ENCODE results near the gene PITPNB.

Gene PITPNB

DNA sequence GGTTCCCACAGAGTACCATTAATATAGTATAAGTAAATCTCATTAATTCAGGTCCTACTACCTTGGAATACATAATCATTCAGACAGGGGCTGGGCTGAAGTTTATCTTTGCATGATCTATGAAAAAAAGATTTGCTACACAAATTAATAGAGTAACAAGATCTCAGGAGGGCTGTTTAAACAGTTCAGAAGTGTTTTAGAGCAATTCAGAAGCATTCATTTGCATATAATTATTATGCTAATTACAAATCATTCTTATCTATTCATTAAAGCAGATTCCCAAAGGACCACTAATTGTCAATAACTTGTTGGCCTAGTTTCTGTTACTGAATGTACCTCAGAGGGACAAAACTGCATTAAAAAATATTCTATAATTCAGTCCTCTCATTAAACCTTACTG lies 40.5 kb downstream of the PITPNB start:
- no peak for DNase-seq

DNA sequence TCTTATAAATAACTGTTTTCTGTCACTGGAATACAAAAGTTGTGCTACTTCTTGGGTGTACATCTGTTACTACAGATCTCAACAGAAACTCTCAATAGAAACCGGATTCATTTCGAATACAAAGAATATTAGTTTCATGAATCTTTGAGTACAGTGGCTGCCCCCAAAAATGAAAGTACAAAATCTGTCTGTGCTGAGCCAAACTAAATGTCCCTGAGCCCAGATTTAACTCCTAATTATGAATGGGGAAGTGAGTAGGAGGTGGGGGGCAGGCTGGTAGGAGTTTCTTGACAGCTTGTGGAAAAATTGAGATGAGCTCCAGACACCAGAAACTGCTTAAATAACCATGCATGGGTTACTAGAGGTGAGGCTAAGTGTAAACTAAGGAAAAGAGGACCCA lies 41.6 kb downstream of the PITPNB start:
- DNase-seq, result no peak

DNA sequence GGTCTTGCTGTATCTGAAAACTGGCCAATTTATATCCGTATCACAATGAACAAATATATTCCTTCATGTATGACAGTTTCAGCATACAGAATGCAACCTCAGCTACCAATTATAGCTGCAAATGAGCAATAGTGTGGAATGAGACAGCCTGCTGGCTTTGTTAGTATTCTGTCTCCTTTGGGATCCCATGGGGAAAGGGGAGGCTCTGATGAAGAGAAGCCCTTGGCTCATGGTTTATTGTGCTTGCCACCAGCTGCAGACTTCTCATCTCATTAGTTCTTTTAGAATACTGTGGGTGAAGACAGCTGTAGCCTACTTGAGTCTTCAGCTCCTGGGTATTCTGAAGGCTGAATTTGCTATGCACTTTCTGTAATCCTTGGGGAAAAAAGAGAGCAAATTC lies 42.4 kb downstream of the PITPNB start:
- DNase-seq, result no peak

DNA sequence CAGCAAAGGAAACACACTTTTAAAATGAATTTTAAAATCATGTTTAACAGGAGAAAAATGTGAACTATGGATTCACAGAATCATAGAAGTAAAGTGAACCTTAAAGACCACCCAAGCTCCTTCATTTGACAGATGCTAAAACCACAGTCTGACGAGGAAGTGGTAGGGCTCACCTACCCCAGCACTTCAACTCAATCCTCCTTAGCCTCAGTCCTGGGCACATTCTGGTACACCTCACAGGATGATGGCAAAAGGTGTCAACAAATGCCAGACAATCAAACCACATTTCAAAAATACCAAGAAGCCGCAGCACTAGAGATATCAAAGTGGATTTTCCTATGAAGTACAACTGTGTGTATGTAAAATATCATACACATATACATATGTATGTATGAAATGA lies 43.1 kb downstream of the PITPNB start:
- DNase-seq, result no peak

DNA sequence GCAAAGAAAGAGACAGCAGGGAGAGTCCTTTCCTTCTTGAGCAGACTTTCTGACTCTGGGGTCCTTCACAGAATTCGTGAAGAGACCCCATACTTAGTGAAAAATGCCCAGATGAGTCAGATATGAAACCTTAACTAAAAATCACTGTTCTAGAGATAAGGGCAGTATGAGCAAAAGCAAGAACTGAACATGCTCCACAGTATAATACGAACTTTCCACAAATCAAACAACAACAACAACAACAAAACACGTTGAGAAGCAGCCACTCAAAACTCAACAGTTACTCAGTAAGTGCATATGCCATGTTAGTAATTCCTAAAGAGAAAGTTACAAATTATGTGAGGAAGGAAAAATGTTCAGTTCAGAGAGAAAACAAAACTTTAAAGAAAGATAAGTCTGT lies 44.3 kb downstream of the PITPNB start:
- DNase-seq, result no peak

DNA sequence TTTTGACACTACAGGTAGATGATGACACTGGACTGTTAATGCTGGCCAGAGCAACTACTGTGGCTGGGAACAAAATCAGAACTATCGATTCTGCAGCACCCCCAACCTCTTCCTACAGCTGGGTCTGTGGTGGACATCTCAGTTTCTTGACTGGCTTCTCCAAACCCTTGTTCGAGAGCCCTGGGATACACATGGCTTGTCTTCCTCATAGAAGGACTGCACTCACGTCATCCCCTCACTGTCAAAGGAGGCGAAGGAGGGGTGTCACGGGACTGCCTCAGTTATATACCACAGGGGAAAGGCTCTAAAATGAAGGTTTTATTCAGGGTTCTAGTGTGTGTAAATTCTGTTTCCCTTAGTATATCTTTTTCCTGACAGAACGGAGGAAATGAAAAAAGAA lies 44.9 kb downstream of the PITPNB start:
- no peak for DNase-seq

DNA sequence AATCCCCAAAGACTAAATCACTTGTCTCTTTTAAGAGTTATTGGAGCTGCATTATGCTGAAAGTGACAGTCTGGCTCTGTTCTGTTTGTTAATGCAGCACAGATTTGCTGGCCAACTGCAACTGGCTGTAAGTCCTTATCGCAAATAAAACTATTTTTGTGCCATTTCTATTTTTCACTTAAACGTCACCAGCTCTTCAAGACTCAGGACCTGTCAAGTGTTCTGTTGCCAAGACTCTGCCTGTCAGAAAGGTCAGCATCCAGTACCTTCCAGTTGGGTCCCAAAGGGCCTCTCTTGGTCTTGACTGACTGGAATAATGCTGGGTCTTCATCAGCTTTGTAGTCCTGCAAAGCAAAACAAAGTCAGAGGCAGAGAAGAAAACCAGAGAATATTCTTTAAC lies 45.6 kb downstream of the PITPNB start:
- no peak for DNase-seq

DNA sequence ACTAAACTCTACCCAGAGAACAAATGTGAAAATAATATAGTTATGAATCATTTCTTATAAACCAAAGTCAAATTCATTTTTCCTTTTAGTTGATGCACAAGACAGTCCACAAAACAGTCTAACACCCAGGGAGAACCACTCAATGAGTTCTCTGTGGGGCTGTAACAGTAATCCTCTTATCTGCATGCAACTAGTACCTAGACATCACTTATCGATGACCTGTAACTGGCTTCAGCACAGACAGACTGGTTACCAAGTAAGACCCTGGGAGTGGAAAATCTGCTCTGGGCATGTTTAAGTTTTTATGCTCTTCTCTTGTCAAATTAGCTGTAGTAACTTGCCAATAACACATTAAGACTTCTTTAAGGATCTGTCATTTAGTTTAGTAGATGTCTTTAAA lies 46.6 kb downstream of the PITPNB start:
- no peak for DNase-seq

DNA sequence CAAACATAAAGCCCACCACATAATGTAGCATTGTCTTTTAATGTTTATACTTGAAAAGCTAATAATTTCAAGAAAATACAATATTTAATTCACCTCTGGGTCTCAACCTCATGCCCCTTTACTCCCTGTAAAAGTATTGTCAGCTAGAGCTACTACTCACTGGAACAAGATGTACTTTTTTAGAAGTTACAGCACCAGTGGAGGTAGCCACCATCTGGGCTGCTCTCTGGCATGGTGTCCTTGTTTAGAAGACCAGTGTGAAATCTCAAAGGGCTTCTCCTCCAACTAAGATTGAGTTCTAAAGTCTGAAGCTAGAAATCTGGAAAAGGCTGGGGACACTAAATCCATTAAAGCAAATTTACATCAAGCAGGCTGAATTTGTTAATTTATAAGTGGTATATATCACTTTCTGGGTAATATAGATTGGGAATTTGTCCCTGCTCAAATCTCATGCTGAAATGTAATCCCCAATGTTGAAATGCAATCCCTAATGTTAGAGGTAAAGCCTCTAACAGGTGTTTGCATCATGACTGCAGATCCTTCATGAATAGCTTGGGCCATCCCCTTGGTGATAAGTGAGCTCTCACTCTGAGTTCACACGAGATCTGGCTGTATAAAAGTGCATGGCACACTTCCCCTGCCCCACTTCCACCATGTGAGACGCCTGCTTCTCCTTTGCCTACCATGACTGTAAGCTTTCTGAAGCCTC lies 47.6 kb downstream of the PITPNB start:
- DNase-seq, result no peak

DNA sequence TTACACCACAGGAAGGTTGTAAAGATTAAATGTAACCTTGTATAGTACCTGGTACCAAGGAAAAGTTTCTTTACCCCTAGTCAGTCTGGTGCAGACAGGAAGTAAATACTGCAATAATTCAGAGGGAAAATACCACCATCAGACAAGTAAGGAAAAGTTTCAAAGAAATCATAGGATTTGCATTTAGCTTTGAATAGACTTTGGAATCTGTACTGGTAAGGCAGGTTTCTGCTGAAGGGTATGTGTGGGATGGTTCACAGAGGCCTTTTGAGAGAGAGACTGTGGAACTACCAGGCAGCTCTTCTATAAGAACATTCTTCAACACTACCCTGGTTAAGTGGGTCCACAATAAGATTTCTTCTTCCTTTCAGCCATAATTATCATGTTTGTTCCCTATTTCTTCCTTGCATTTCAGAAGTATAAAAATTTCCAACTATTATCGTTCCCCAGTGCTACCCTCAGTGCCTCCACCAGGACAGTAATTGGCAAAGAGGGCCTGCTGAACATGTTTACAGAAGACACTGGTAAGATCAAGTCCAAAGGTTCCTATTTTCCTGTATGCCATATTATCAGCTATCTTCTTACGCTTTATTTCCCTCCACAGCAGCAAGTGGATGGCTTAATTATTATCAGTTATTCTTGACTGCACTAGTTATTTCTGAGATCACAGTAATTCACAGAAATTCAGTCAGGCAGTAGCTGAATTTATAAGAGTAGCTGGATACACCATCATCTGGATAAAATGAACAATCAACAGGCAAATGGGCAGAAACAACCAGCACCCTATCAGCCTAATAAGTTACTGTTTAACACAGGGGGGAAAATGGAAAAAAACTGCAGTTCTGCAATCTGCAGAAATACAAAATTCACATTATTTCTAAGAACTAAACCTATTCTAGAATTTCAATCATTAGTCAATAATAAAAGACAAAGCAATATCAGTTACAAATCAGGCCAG lies 48.5 kb downstream of the PITPNB start:
- no peak for DNase-seq

DNA sequence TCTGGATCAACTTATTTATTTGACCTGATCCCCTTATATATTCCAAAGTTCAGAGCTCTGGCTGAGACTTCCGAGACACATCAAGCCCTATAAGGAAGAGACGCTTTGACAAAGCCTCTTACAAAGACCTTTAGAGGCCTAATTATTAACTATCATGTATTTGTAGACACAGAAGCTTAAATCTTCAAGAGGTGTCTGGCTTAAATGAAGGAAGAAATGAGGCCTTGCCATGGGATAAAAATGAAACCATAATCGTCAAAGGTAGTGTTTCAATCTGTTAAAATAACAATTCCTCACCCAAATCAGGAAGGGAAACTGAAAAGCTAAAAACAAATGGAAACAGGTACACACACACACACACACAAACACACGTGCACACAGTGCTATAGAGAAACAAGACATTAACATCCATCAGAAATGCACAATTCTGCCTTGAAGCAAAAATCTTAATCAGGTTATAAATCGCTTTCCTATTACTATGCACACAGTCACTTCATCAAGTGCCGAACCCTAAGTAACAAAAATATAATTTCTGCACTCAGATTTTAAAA lies 50.2 kb downstream of the PITPNB start:
- no peak for DNase-seq

DNA sequence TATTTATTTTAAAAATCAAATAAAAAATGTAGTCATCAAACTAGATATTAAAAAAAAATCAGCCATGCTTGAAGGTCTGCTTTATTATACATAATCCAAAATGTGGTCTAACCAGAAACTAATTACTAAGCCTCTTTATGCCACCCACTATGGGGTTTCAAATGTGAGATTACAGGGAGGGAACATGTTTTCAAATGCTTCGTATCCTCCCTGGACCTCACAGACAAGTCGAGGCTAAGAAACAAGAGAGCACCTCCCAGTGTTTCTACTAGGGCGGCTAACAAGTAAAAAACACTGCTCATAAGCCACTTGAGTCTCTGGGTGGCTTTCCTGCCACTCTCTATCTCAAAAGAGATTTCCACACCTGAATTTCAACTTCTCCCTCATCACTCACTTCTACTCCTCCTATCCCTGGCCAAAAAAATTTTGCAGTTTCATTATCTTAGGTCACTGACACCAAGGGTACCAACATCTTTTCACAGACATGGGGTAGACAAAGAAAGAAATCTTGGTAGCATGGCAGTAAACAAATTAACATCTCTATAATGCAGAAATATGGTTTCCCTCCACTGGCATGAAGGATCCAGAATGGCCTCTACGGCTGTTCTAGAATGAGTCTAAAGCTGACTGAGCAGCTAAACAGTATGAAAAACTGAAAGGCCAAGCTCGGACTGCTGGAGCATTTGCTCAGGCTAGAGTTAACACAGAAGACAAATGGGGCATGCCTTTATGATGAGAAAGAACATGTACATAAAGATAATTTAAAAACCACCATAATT lies 50.9 kb downstream of the PITPNB start:
- DNase-seq, result no peak

DNA sequence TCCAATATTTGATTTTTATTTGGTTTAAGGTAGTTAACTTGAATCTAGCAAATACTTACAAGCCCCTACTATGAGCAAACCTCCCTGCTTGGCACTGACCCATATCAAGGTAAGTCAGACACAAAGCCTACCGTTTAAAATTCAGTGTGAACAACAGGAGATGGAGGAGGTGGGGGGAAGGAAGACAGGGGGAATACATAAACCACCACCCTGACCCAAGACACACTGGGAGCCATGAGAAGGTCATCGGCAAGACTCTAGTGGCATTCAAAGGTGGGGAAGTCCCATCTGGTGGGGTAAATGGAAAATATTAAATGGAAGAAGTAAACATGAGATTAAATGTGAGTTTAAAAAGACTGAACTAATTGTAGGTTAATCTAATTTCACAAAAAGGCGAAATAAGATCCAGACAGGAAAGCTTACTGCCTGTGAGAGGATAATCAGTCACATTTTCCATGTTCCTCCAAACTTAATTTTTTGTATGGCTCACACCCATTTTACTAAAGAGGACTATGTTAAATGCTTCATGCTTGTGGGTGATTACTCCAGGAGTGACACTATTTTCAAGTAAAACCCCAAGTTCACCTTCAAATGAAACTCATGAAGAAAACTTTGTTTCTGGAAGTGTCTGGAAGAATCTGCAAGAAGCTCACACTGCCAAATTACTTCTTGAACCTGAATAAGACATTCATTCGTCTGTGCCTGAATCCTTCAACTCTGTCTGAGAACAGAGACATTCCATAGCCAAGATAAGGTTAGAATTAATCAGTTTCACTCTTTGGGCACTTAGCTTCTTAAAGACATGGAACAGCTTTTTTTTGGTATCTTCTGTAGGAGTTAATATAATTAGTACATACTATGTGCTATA lies 51.7 kb downstream of the PITPNB start:
- no peak for DNase-seq

DNA sequence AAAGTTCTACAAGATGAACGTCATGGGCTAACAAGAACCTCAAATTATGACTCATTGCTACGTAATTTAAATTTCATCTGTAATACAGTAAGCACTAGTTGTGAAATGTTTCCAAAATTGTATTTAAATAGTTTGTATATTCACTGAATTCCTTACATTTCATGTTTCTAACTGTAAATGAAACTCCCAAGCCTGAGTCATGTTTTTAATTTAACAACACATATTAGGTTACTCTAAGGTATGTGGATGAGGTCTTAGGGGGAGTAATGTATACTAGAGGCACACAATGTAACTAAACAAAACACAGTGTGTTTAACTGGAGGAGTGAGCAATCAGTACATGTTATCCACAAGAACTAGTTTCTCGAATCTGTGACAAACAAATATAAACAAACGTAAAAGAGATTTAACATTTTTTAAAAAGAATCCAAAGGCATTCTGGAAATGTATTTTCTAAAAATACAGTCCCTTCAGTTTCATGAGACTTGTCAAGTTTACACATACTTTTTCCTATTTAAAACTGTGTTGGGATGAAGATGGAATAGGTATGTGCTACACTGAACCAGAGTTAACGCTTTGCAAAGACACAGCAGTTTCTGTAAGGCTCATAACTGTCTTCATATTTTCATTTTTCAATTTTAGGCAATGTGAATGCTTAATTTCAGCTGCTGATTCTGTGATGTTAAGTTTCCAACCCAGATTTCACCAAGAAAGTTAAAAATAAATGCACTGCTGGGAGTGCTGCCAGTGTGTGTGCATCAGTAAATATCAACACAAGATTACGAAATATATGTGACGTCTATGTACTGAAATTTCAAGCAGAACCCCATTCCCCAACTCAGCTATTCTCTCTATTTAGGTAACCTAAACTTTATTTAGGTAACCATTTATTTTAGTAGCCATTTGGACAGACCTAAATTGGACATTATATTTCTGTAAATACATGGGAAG lies 52.6 kb downstream of the PITPNB start:
- peak; percentile 79 for DNase-seq

DNA sequence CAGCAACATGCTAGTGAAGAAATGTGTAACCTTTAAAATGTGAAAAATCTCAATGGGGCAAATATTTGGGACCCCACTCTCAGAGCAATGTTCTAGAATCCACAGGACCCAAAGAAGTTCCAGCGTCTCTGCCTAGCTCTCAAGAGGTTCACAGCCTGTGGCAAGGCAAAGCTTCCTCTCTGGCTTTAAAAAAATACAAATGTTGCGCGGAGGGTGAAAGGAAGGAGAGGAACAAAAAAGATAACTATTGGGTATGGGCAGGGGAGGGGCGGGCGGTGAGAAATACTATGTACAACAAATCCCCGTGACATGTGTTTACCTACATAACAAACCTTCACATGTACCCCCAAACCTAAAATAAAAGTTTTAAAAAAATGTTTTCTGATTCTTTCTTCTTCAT lies 53.6 kb downstream of the PITPNB start:
- no peak for DNase-seq

DNA sequence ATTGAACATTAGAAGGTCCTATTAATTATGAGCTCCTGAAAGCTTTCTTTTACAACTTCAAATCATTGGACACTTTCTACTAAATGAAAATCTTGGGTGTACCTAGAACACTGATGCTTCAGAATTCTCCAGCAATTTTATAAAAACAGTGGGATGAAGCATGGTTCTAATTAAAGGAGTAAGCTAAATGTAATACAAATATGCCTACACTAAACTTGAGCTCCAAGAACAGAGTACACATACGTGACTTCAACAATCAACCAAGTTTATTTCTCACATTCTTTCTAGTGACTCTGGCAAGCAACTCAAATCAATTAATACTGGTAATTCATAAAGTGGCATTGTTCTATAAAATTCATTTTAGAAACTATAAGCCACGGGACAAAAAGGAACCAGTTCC lies 55.5 kb downstream of the PITPNB start:
- DNase-seq, result no peak

DNA sequence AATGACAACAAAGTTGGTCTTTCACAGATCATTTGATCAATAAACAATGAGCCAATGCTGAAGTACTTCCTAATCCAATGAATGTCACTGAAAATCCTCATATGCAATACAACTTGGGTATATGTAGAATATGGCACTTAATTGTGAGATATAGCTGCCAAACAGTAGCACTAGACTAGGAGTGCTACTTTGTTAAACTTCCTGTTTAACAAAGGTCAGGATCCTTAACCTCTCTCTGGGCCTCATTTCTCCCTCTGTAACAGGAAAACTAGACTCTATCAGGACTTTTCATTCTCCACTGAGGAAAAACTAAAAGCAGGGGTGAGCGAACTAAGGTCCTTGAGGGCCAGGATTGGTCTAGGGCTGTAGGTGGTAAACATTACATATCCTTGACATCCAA lies 56.1 kb downstream of the PITPNB start:
- DNase-seq, result no peak

DNA sequence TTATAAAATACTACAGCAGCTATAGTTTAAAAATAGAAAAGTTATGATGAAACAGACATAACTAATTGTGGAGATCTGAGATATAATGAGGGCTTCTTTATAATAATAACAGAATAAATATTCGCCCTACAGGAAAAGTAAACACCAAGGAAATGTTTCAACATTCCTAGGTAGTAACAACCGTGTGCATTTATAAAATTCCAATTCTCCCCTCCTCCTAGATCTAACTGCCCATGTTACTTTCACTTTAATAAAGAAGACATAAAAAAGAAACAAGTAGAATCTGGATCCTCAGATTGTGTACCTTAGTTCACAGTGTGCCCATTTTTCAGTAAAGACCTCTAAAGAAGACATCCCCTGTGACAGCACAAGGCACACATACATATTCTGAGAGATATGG lies 59.7 kb downstream of the PITPNB start:
- no peak for DNase-seq

DNA sequence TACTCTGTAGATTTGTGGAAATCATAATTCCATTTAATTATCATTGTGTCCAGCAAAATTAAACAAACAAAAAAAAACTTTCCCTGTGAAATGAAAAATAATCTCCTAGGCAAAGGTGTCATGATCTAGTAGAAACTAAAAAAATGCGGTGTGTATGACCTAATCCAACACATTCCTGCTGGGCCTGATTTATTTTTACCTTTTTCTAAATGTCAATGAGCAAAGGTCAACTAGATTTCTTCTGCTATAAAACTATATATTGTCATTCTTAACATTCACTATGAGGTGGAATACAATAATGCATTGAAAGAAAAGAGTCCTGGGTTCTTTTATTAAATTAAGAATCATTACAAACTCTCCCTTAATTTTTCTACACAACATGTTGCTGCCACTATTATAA lies 60.4 kb downstream of the PITPNB start:
- no peak for DNase-seq

DNA sequence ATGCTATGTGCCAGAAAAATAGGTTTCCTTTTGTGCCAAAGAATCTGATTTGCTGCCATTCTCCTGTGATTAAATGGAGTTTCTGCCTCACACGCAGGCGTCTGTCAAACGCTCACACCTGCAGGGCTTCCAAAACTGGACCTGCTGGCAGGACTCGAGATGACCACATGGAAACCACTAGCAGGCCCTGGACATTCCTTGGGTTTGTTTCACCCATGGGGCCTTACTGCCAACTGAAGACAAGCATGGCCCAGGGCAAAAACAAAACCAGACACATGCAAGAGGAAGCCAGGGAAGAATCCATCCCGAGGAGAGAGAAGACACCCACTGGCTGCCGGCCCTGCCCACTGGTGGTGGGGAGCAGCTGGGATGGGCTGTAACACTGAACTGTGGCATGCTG lies 61.6 kb downstream of the PITPNB start:
- peak; percentile 40 for DNase-seq

DNA sequence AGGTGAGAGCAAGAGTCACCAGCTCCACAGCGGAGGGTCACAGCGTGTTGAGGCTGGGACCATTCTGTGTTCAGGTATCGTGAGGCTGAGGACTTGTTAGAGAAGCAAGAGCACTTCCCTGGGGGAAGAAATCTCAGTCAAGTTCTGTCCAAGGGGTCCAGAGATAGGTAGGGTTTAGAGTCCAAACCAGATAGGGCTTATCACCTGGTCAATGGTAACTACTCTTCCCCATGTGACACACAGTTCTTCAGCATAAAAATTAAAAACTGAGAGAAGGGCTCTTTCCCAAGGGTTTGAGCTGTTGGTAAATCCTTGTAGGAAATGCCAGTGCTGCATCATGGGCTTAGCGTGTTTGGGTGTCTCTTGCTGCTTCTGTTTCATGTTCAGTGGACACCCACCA lies 62.7 kb downstream of the PITPNB start:
- DNase-seq, result no peak
